Activated CD4-positive, alpha-beta T cell treated with anti-CD3 and anti-CD28 coated beads for 48 hours (primary cell): Measurements from ENCODE around the gene TPSB2.

ENCODE experiments used
- DNase-seq: peaks from one replicate; pipeline ENCODE4 v3.0.0-alpha.2; 2020

The TPSB2 gene

GRCh38 chr16:1218061-1218929 lies 11.7 kb downstream of the TPSB2 start:
- DNase-seq: no peak

- no peak for DNase-seq
Measured at GRCh38 chr16:1217526-1217925, 12.5 kb downstream of the TPSB2 start.

GRCh38 chr16:1216681-1217400 lies 13.1 kb downstream of the TPSB2 start:
- DNase-seq: no peak

GRCh38 chr16:1216296-1216619 lies 13.7 kb downstream of the TPSB2 start:
- no peak for DNase-seq

GRCh38 chr16:1215574-1216295 lies 14.2 kb downstream of the TPSB2 start:
- DNase-seq: no peak

- no peak for DNase-seq
Measured at GRCh38 chr16:1214719-1215118, 15.3 kb downstream of the TPSB2 start.

GRCh38 chr16:1213796-1214372 lies 16.1 kb downstream of the TPSB2 start:
- DNase-seq: no peak

- DNase-seq: no peak
Measured at GRCh38 chr16:1213231-1213630, 16.8 kb downstream of the TPSB2 start.

GRCh38 chr16:1212616-1213194 lies 17.3 kb downstream of the TPSB2 start:
- no peak for DNase-seq

- DNase-seq: no peak
Measured at GRCh38 chr16:1211451-1212268, 18.3 kb downstream of the TPSB2 start.

GRCh38 chr16:1210461-1210860 lies 19.5 kb downstream of the TPSB2 start:
- DNase-seq: no peak

GRCh38 chr16:1209081-1209480 lies 20.9 kb downstream of the TPSB2 start:
- DNase-seq: no peak

GRCh38 chr16:1208239-1208830 lies 21.6 kb downstream of the TPSB2 start:
- DNase-seq: no peak

GRCh38 chr16:1206786-1207185 lies 23.2 kb downstream of the TPSB2 start:
- DNase-seq: no peak

GRCh38 chr16:1206326-1206725 lies 23.7 kb downstream of the TPSB2 start:
- DNase-seq: no peak

- no peak for DNase-seq
Measured at GRCh38 chr16:1204933-1205332, 25.1 kb downstream of the TPSB2 start.

GRCh38 chr16:1202274-1202673 lies 27.7 kb downstream of the TPSB2 start:
- DNase-seq: no peak

- no peak for DNase-seq
Measured at GRCh38 chr16:1201444-1201843, 28.5 kb downstream of the TPSB2 start.

- no peak for DNase-seq
Measured at GRCh38 chr16:1200014-1200627, 29.9 kb downstream of the TPSB2 start.

- no peak for DNase-seq
Measured at GRCh38 chr16:1199347-1200013, 30.5 kb downstream of the TPSB2 start.
